Hindlimb muscle (tissue), 1 donor: Measurements from ENCODE around the gene DNER. TPM values are rescaled to one million over a fixed set of nuclear protein-coding genes. Genes with fewer than 3 reads are reported as not detected.

Experiments used
- DNase-seq: peaks from one replicate; pipeline ENCODE4 v3.0.0-alpha.2; 2013
- polyA plus RNA-seq: library from polyadenylated mRNA; unstranded; fragments of 120-200 nt; gene quantifications from one replicate; pipeline ENCODE4 v1.2.1, GENCODE V29; 2013; ENCODE audit not compliant: insufficient read length

DNER gene
- polyA plus RNA-seq, 1 donor, result 1.1 TPM

DNA sequence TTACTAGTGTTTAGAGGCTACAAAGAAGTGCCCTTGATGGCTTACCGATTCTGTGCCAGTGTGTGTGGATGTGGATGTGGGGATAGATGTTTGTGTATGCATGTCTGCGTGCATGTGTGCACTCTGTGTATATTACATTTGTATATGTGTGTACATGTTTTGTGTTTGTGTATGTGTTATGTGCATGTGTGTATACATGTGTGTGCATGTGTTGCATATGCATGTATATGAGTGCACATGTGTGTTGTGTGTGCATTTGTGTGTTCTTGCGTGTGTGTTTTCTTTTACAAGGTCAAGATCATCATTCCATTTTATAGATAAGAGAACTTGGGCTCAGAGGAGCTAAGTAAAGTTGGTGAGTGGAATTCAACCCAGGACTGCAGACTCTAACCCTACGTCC is 226.1 kb downstream of the DNER start:
- no peak for DNase-seq

DNA sequence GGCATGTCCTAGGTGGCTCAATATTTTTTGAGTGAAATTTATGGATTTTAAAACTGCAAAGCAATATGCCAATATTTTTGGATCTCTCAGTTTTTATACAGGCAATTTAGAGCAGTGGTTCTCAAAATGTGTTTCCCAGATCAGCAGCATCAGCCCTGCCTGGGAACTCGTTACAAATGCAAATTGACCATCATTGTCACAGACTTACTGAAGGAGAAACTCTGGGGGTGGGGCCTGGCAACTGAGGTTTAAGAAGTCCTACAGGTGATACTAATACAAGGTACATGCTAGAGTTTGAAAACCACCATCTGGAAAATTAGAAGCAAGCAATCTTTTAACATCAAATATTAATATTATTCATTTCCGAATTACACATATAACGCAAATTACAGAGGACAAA is 227.7 kb downstream of the DNER start:
- DNase-seq, result no peak

DNA sequence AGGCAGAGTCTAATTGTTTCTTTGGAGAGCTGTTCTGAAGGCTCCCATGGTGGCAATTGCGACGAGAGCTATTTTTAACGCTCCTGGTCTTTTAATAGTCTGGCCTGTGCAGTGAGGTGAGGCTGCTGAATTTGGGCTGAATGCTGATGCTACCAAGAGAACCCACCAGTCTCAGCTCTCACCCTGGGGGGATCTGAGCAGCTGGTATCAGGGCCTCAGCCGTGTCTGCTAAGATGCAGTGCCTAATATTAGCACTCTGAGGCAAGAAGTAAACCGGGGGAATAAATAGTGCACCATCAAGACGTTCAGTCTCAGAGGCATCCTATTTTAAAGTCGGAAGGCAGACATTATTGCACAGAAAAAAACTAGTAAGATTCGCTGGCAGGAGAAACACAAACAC is 228.5 kb downstream of the DNER start:
- DNase-seq, result peak; percentile 15

DNA sequence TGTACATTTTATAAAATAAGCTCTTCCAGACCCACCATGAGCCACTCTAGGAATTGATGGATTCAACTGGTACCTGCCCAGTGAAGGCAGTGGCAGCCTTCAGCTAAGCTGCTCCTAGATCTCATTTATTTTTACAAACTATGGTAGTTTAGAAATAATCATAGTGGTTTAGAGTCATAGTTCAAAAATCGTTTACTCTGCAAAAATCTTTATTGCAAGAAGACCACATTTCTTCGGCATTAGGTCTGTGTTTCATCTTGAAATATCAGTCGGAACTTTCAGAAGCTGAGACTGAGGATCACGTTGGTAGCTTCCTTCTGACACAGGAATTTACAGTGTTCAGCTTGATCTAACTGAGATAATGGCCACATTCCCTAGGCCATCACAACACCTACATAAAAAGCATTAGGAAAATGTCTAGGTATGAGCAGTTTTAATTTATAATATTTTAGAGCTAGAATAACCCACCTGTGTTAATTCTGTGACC is 237.0 kb downstream of the DNER start:
- no peak for DNase-seq

DNA sequence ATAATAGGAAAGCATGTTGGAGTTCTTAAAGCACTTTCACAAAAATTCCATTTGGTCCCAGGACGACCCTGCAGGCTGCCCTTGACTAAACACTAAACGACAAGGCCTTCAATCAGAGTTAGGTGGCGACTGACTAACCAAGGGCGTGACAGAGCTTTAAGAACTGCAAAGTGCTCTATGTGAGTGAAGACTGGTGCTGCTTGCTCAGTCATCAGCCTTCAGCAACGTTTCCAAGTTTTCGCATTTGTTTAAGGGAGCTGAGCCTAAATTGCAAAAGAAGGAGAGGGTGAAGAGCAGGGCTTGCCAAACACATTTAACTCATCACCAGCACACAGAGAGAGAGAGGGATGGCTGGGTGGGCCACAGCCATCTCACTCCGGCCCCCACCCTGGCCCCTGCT is 238.6 kb downstream of the DNER start:
- DNase-seq, result peak; percentile 15

GRCh38 chr2:229474125-229474524 is 240.2 kb downstream of the DNER start:
- DNase-seq, result no peak

GRCh38 chr2:229470781-229471180 is 243.6 kb downstream of the DNER start:
- DNase-seq, result no peak

DNA sequence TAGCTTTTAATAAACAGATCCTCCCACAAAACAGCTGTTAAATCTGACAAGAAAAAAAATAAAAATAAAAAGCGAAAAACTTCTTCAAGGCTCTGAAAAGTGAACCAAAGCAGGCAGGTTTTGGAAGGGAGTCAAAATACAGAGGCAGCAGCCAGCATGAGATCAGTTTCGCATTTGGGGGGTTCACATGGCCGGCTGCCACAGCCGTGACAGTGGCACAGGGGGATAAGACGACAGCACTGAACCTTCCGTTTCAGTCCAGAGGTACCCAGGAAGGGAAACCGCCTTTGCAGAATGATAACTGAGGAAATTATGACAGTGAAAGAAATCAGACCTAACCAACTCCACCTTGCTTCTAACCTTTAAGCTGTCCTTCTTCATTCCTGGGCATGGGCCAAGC is 246.6 kb downstream of the DNER start:
- DNase-seq, result no peak

- DNase-seq, result peak; percentile 77
Measured at GRCh38 chr2:229463841-229464346, 250.5 kb downstream of the DNER start.

- DNase-seq, result no peak
Measured at GRCh38 chr2:229462112-229462511, 252.2 kb downstream of the DNER start.

DNA sequence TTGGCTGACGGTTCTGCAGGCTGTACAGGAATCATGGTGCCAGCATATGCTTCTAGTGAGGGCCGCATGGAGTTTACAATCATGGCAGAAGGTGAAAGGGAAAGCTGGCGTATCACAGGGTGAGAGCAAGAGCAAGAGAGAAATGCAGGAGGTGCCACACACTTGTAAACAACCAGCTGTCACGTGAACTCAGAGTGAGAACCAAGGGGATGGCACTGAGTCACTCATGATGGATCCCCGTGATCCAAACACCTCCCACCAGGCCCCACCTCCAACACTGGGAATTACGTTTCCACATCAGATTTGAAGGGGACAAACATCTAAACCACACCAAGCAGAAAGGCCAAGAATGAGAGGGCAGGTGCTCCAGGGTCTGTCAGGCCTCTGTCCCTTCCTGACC is 258.3 kb downstream of the DNER start:
- no peak for DNase-seq

DNA sequence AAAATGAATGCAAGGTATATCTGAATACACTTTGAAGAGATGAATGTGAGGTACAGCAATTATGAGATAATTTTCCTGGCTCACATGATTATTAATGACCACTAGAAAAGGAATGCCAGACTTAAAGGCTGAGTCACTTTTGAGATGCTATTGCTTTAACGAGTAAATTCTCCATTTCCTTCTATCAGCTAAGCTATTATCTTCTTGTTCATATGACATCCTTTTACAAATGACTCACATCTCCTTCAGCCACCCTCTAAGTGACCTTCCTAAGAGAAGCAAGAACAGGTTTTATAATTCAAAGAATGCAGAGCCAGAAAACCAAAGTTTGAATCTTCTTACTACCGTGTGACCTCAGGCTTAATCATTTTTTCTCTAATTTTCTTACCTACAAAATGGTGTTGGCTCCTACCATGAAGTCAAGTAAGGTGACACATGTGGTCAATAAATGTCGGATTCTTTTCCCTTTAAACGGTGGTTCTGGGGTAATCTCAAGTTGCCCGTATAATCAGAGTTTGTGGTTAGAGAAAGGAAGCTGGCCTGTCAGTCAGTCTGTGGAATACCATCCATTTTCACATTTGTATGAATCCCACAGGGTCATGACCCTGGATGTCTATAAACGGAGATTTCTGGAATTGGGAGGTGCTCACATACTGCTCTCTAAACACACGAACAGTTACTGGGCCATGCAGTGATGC is 259.3 kb downstream of the DNER start:
- no peak for DNase-seq

DNA sequence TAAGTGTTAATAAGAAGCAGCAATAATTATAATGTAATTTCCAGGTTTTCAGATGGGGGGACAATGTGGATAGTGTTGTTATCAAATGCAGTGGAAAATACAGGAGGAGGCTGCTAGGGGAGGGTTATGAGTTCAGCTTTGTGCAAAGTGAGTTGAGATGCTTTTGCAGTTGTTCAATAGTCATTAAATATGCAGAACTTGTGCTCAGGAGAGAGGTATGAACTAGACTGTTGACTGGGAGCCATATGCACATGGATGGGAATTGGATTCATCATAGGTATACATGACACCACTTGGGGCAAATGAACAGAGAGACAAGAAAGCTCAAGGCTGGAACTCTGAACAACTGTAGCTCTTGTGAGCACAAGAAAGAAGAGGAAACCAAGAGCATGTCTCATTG is 261.1 kb downstream of the DNER start:
- DNase-seq, result no peak

DNA sequence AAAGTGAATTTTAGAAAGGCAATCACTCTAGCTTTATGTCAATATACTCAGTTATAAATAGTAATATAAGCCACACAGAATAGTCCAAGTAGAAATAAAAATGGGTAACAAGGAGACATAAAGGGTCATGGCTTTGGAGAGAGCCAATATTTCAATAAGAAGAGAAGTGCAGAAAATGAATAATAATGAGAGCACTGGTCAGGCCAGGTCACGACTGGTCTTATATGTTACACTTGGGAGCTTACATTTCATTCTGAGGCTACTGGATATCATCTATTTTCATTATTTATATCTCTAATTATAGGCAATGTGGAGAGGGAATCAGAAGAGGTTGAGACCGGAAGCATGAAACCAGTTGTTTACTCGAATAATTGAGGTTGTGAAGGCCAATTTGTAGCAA is 262.5 kb downstream of the DNER start:
- no peak for DNase-seq

- DNase-seq, result no peak
Measured at GRCh38 chr2:229447227-229447626, 267.1 kb downstream of the DNER start.

DNA sequence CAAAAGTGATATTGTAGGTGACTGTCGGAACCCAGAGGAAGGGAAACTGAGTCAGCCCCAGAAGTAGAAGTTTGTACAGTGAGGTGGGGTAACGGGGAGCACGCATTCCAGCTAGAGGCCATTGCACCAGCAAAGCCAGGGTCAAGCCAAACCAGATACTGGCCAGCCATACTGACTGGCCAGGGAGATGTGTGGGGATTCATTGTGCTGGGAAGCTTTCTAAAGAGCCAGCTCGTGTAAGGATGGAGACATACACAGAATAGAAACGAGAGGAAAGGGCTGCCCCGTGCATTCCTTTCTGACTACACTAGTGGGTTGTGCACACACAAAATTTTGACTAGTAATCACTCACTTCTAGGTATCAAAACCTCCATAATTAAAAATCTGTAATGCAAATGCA is 268.0 kb downstream of the DNER start:
- no peak for DNase-seq

GRCh38 chr2:229445501-229446211 is 268.7 kb downstream of the DNER start:
- DNase-seq, result peak; percentile 32

DNA sequence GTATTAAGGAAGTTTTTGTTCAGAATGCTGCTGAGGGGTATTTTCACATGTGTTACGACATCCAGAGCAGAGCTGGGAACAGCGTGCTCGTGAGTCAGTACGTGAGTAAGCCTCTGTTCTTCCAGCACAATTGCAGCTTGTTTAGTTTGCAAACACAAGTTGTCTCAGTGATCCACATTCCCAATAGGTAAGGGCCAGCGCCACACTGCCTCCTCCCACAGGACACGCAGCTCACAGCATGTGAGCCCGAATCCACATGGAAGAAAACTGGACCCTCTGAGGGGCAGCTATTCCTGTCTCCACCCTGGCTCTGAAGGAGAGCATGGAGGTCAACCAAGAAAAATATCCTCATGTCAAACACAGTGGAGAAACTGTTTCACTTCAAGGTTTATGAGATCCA is 269.3 kb downstream of the DNER start:
- peak; percentile 54 for DNase-seq

GRCh38 chr2:229443546-229444268 is 270.6 kb downstream of the DNER start:
- DNase-seq, result no peak

- DNase-seq, result no peak
Measured at GRCh38 chr2:229443141-229443540, 271.2 kb downstream of the DNER start.

DNA sequence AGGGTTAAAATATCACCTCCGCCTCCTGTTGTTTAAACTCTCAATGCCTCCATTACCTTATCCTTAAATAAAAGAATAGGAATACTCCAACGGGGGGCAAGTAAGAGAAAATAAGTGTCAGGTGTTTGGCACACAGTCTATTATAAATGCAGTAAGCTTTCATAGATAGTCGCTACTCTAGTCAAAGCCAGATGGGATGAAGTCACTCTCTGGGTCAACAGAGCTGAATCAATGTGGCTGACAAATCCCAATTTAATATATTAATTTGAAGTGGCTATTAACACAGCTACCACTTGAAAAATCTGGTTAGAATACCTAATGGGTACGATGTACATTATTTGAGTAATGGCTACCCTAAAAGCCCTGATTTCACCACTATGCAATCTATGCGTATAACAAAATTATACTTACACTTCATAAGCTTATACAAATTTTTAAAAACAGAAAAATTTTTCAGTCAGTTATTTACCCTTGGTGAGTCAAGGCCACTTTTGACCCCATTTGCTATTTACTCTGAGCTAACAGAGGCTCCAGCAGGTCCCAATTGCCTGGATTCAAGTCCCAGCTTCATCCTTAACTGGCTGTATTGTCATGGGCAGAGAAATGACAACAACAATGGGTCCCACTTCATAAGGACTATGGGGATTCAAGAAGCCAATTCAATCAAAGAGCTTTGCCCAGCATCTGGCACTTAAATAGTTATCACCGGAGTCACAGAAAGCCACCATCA is 275.8 kb downstream of the DNER start:
- DNase-seq, result no peak

- DNase-seq, result no peak
Measured at GRCh38 chr2:229437467-229437866, 276.9 kb downstream of the DNER start.

GRCh38 chr2:229434187-229434586 is 280.2 kb downstream of the DNER start:
- no peak for DNase-seq
